Kidney epithelial cell (primary cell): Measurements from ENCODE around the gene THSD7A. TPM values are rescaled to one million over a fixed set of nuclear protein-coding genes. Genes with fewer than 3 reads are reported as not detected.

Source experiments
- DNase-seq: peaks from one replicate; pipeline ENCODE4 v3.0.0-alpha.2; 2010; ENCODE audit warnings: low read depth
- H3K27me3 ChIP-seq: 2 replicates; pipeline ENCODE4 v1.6.0; 2011; ENCODE audit warnings: low read length; ENCODE audit not compliant: control insufficient read depth, insufficient read depth
- H3K36me3 ChIP-seq: 2 replicates; pipeline ENCODE4 v1.5.1; 2011; ENCODE audit warnings: low read length; ENCODE audit not compliant: control insufficient read depth, insufficient read depth
- H3K4me3 ChIP-seq: 2 replicates; pipeline ENCODE4 v1.5.1; 2011; ENCODE audit warnings: low read depth, mild to moderate bottlenecking, control low read depth, low read length
- total RNA-seq: library from RNA; depleted of rRNA; stranded (reverse); fragments of >200 nt; gene quantifications from 2 replicates; pipeline ENCODE4 v1.2.3, GENCODE V29; 2015
- TF ChIP-seq, protein P1 (sequence below): IDR thresholded peaks from 2 replicates; pipeline ENCODE4 v1.5.1; 2011; ENCODE audit warnings: mild to moderate bottlenecking, moderate library complexity, low read length, control low read depth, inconsistent platforms; ENCODE audit not compliant: insufficient read depth, poor library complexity, severe bottlenecking

THSD7A gene
- total RNA-seq, 1 donor from 2014 or later: 27.3 TPM

DNA sequence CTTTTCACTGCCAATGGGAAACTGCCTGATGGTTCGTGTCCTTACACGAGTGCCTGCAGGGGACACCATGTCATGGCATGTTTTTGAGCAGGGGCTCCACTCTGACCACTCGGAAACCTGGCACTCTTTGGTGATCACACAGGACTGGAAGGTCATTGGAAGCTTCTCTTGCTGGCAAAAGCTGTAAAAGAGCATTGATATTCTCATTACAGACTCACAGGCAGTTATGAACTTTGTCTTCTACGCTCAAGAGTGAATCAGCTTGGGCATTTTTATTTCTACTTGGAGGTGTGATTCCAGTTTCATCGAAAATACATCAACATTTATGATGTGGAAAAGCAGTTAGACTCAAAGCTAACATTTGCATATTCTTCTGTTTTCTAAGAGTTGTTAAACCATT lies 238.7 kb downstream of the THSD7A start:
- TF ChIP-seq, protein P1, sequence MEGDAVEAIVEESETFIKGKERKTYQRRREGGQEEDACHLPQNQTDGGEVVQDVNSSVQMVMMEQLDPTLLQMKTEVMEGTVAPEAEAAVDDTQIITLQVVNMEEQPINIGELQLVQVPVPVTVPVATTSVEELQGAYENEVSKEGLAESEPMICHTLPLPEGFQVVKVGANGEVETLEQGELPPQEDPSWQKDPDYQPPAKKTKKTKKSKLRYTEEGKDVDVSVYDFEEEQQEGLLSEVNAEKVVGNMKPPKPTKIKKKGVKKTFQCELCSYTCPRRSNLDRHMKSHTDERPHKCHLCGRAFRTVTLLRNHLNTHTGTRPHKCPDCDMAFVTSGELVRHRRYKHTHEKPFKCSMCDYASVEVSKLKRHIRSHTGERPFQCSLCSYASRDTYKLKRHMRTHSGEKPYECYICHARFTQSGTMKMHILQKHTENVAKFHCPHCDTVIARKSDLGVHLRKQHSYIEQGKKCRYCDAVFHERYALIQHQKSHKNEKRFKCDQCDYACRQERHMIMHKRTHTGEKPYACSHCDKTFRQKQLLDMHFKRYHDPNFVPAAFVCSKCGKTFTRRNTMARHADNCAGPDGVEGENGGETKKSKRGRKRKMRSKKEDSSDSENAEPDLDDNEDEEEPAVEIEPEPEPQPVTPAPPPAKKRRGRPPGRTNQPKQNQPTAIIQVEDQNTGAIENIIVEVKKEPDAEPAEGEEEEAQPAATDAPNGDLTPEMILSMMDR: no peak
- no peaks in the 10 kb centered on the region for H3K36me3 ChIP-seq
- H3K4me3 ChIP-seq: no peak overlapping the region
- no peaks in the 10 kb centered on the region for H3K27me3 ChIP-seq
- DNase-seq: no peak

GRCh38 chr7:11592699-11593098 lies 239.3 kb downstream of the THSD7A start:
- Histone ChIP-seq H3K36me3 (no peaks in the 10 kb centered on the region), H3K4me3 (no peak overlapping the region), H3K27me3 (no peaks in the 10 kb centered on the region)
- no peak for DNase-seq
- TF ChIP-seq, protein P1: no peak

GRCh38 chr7:11591943-11592342 lies 240.1 kb downstream of the THSD7A start:
- DNase-seq: no peak
- no peaks in the 10 kb centered on the region for H3K27me3 ChIP-seq
- no peaks in the 10 kb centered on the region for H3K36me3 ChIP-seq
- no peak overlapping the region for H3K4me3 ChIP-seq
- TF ChIP-seq, protein P1: no peak

DNA sequence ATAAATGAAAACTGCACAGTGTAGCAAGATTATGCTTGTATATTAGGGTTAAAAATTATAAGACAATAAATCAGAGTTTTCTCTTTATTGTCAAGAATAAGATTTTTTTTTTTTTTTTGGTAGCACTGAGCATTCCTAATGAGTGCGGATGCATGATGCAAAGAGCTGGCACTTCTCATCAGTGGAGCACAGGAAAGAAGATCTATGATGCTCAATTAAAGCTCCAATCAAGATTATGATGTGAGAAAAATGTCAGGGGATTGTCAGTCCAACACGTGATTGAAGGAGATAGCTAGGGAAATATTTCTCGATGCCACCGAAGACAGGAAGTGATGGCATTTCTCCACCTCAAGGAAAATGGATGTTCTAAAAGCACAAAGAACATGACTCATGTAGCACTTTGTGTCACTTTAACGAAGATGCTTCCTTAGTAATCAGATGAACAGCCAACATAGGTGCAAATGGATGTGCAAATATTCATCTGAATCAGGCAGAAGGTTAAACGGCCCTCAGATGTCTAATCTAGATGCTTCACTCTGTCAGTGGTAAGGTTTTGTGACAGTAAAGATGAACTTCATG lies 240.9 kb downstream of the THSD7A start:
- Histone ChIP-seq H3K4me3 (no peak overlapping the region), H3K36me3 (no peaks in the 10 kb centered on the region), H3K27me3 (no peaks in the 10 kb centered on the region)
- DNase-seq: no peak
- TF ChIP-seq, protein P1: no peak

GRCh38 chr7:11589251-11589650 lies 242.7 kb downstream of the THSD7A start:
- Histone ChIP-seq H3K36me3 (no peaks in the 10 kb centered on the region), H3K4me3 (no peak overlapping the region), H3K27me3 (no peaks in the 10 kb centered on the region)
- TF ChIP-seq, protein P1: no peak
- no peak for DNase-seq

DNA sequence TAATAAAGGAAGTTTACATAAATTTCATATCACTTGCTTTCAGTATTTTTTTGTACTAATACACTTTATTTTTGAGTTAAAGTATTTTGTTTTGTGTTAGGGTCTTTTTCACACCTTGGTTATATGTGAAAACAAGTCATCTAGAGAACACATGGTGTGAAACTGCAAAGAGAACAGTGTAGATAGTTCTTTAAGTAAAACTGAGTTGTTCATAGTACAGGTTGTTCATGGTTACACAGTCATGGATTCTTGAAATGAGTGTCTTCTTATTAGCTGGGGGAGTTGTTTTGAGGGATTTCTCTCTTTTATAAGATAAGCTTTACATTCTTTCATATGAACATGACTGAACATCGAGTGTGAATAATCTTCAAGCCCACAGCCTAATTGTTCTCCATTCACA lies 244.2 kb downstream of the THSD7A start:
- Histone ChIP-seq H3K36me3 (no peaks in the 10 kb centered on the region), H3K4me3 (no peak overlapping the region), H3K27me3 (no peaks in the 10 kb centered on the region)
- no peak for DNase-seq
- TF ChIP-seq, protein P1: no peak
